Stomach smooth muscle (tissue), 2 donors: ENCODE data around the gene PGRMC1.
"Not testable (repeated sequence)": the region's sequence is repeated elsewhere in the genome, so short reads cannot be mapped to it uniquely, and the experiment has no call there.

Experiments used
- H3K27ac ChIP-seq: one replicate; pipeline ENCODE4 v1.7.0; 2013; ENCODE audit warnings: mild to moderate bottlenecking, low read length, inconsistent platforms
- H3K27me3 ChIP-seq, 2 donors: one replicate each; pipeline ENCODE4 v1.7.0; 2013; ENCODE audit warnings: low read length in 2 of 2; ENCODE audit not compliant: insufficient read depth in 2 of 2, control insufficient read depth in 1 of 2
- H3K36me3 ChIP-seq, 2 donors: one replicate each; pipeline ENCODE4 v1.7.0; 2013; ENCODE audit warnings: low read length in 2 of 2; ENCODE audit not compliant: control insufficient read depth in 2 of 2, insufficient read depth in 2 of 2
- H3K4me1 ChIP-seq: one replicate; pipeline ENCODE4 v1.7.0; 2013; ENCODE audit warnings: low read length; ENCODE audit not compliant: control insufficient read depth, insufficient read depth
- H3K4me3 ChIP-seq, 2 donors: one replicate each; pipeline ENCODE4 v1.7.0; 2013; ENCODE audit warnings: low read length in 2 of 2
- H3K9ac ChIP-seq, 2 donors: one replicate each; pipeline ENCODE4 v1.7.0; 2013; ENCODE audit warnings: low read length in 2 of 2, mild to moderate bottlenecking in 1 of 2
- H3K9me3 ChIP-seq, 2 donors: one replicate each; pipeline ENCODE4 v1.7.0; 2013; ENCODE audit warnings: low read length in 2 of 2; ENCODE audit not compliant: control insufficient read depth in 2 of 2
- donor health status: healthy.
- donor health status: Pancreatic carcinoma.

Gene PGRMC1

GRCh38 chrX:119266364-119266995, 30.4 kb downstream of the PGRMC1 start:
- Histone ChIP-seq H3K4me1 (no peaks in the 10 kb centered on the region), H3K4me3 (no peak overlapping the region), H3K27me3 (peaks cover 0 to 5% of the 10 kb centered on the region in 2 donors), H3K36me3 (no peaks in the 10 kb centered on the region), H3K9ac (no peak overlapping the region), H3K9me3 (no peaks in the 10 kb centered on the region), H3K27ac (no peak overlapping the region)

DNA sequence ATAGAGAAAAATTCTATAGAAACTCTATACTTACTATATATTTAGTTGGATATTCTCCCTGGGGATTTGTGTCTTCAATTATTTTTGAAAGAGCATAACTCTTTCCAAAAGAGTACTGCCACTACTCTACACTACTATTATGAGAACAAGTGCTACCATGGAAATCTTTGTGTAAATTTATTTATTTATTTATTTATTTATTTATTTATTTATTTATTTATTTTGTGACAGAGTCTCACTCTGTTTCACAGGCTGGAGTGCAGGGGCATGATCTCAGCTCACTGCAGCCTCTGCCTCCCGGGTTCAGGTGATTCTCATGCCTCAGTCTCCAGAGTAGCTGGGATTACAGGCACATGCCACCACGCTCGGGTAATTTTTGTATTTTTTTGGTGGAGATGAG, 31.0 kb downstream of the PGRMC1 start:
- H3K9ac ChIP-seq, H3K9me3 ChIP-seq, H3K27ac ChIP-seq, H3K27me3 ChIP-seq, H3K36me3 ChIP-seq, H3K4me3 ChIP-seq, H3K4me1 ChIP-seq: not testable (repeated sequence)

DNA sequence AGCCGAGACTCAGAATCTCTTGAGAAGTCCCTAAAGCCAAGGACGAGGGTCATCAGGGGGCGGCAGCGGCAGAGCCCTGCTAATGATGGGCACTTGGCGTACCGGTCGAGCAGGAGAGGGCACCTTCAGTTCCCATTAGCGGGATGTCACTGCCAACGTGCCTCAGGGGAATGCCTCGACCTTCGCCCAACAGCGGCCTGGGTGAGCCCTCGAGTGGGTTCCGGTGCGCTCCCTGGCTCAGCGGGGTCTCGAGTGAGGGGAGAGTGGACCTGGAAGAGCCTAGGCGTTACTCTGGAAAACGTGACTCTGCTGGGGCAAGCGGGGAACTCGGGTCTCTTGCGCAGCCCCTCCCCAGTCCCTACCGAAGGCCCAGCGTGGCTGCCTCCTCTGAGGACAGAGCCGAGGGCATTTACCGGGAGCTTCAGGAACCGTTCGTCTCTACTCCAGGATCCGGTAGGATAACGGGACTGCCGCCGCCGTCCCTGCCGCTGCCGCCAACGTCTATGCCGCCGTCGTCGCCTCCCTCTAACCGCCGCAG, 36.9 kb downstream of the PGRMC1 start:
- H3K36me3 ChIP-seq = no peaks in the 10 kb centered on the region
- no peaks in the 10 kb centered on the region for H3K9me3 ChIP-seq
- H3K4me1 ChIP-seq = no peaks in the 10 kb centered on the region
- no peak overlapping the region for H3K27ac ChIP-seq
- peak overlapping the region in 1 of 2 donors; percentile 3 for H3K4me3 ChIP-seq
- no peak overlapping the region for H3K9ac ChIP-seq
- peaks cover 0 to 18% of the 10 kb centered on the region in 2 donors for H3K27me3 ChIP-seq

DNA sequence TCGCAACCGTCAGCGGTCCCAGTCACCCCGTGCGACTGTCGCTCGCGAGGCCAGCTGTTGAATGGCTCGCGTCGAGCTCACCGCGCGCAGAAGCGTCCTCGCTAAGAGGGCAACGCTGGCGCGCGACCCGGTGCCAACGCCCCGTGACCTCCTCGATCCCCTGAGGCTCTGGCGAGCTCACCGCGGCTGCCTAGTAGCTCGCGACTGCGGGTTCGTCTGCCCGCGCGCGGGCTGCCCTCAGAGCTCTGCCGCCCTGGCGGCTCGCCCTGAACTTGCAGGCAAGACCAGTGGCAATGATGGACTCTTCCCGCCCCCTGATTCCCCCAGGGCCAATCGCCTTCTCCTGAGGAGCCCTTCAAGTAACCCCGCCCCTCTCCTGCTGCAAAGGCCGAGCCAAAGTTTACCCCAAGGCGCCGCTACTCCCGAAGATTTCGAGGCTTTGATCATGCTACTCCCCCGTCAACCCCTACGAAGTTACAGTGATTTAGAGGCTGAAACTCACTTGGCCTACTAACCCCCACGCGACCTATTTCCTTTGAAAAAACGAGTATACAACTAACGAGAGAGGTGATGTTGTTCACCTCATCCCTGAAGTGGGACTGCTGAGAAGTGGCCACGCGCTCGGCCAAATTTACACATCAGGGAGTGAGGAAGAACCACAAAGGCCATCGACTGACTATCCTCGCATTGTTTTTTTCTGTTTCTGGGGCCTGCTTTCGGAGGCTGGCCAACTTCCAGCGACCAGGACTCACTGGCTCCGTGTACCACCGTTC, 37.5 kb downstream of the PGRMC1 start:
- no peaks in the 10 kb centered on the region for H3K36me3 ChIP-seq
- no peaks in the 10 kb centered on the region for H3K4me1 ChIP-seq
- no peaks in the 10 kb centered on the region for H3K9me3 ChIP-seq
- H3K4me3 ChIP-seq = peak overlapping the region in 1 of 2 donors; percentile 3
- peaks cover 0 to 18% of the 10 kb centered on the region in 2 donors for H3K27me3 ChIP-seq
- no peak overlapping the region for H3K9ac ChIP-seq
- H3K27ac ChIP-seq = no peak overlapping the region

DNA sequence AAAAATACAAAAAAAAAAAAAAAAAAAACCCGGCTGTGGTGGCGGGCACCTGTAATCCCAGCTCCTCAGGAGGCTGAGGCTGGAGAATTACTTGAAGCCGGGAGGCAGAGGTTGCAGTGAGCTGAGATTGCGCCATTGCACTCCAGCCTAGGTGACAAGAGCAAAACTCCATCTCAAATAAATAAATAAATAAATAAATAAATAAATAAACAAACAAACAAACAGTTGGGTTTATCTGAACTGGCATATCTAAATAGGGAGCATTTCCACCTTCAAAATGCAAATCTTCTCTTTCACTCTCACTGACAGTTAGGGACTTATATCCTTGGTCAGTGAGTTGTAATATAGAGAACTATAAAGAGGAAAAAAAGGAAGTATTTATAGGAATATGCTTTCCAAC, 46.3 kb downstream of the PGRMC1 start:
- H3K9me3 ChIP-seq, H3K27me3 ChIP-seq, H3K4me3 ChIP-seq, H3K27ac ChIP-seq, H3K4me1 ChIP-seq, H3K36me3 ChIP-seq, H3K9ac ChIP-seq: not testable (repeated sequence)

GRCh38 chrX:119288890-119289393, 52.9 kb downstream of the PGRMC1 start:
- H3K36me3 ChIP-seq = no peaks in the 10 kb centered on the region
- H3K4me1 ChIP-seq = no peaks in the 10 kb centered on the region
- H3K4me3 ChIP-seq = no peak overlapping the region
- no peaks in the 10 kb centered on the region for H3K9me3 ChIP-seq
- H3K27me3 ChIP-seq = peaks cover 0 to 3% of the 10 kb centered on the region in 2 donors
- H3K27ac ChIP-seq = no peak overlapping the region
- no peak overlapping the region for H3K9ac ChIP-seq

DNA sequence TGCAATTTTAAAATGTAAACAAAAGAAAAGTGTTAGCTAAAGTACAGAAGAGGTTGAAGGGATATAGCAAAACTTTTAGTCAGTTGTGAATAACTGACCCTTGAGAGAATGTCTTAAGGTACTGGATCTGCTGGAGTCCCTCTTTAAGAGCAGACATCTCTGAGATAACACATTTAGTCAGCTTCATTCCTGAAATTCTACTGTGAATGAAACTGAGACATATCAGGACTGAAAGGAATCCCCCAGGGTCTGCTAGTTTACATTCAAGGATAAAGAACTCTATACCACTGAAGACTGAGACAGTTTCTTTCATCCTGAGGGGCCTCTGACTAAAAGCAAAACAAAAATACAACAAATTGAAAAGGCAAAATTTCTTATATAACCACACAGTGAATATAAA, 54.4 kb downstream of the PGRMC1 start:
- no peaks in the 10 kb centered on the region for H3K4me1 ChIP-seq
- H3K27me3 ChIP-seq = peaks cover 0 to 3% of the 10 kb centered on the region in 2 donors
- H3K4me3 ChIP-seq = no peak overlapping the region
- no peak overlapping the region for H3K9ac ChIP-seq
- H3K9me3 ChIP-seq = no peaks in the 10 kb centered on the region
- no peak overlapping the region for H3K27ac ChIP-seq
- no peaks in the 10 kb centered on the region for H3K36me3 ChIP-seq

DNA sequence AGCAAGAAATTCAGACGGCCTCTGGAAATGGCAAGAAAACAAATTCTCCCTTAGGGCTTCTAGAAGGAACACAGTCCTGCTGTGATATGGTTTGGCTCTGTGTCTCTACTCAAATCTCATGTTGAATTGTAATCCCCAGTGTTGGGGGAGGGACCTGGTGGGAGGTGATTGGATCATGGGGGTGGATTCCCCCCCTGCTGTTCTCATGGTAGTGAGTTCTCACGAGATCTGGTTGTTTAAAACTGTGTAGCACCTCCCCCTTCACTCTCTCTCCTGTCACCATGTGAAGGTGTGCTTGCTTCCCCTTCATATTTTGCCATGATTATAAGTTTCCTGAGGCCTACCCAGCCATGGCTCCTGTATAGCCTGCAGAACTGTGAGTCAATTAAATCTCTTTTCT, 55.2 kb downstream of the PGRMC1 start:
- not testable (repeated sequence) for H3K4me3 ChIP-seq, H3K4me1 ChIP-seq, H3K36me3 ChIP-seq, H3K9me3 ChIP-seq, H3K9ac ChIP-seq, H3K27me3 ChIP-seq, H3K27ac ChIP-seq

DNA sequence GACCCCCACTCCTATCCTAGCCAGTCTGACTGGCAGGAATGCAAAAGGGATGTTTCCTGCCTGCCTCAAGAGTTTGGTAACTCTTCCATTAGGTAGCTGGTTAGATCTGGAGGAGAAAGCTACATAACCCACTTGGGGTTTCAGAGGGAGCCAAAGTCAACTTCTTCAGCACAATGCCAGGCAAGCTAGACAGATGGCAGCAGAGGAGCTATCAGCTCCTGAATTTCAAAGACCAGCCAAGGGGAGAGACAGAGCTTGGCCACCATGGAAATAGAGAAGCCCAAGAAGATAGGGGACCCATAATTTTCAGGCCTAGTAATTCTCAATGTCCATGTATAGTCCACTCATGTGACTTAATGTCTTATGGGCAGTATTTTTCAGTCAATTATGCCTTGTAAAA, 56.4 kb downstream of the PGRMC1 start:
- no peaks in the 10 kb centered on the region for H3K27me3 ChIP-seq
- no peak overlapping the region for H3K27ac ChIP-seq
- no peaks in the 10 kb centered on the region for H3K36me3 ChIP-seq
- H3K4me3 ChIP-seq = no peak overlapping the region
- H3K4me1 ChIP-seq = no peaks in the 10 kb centered on the region
- H3K9me3 ChIP-seq = no peaks in the 10 kb centered on the region
- no peak overlapping the region for H3K9ac ChIP-seq
